Keratinocyte (primary cell): Measurements from ENCODE around the gene NLRP12.

Experiments used
- EZH2 ChIP-seq: IDR thresholded peaks from one replicate; pipeline ENCODE4 v1.6.1; 2012; ENCODE audit warnings: inconsistent platforms, mild to moderate bottlenecking, low read length, moderate library complexity
- TF ChIP-seq, protein P1 (sequence below), 3 experiments: IDR thresholded peaks in 1 of 3; conservative IDR thresholded peaks in 1 of 3; optimal IDR thresholded peaks in 1 of 3; 2 replicates in 2 of 3; 3 replicates in 1 of 3; pipeline versions ENCODE3 to v1.5.1; 2011; ENCODE audit warnings: low read length in 3 of 3, mild to moderate bottlenecking in 3 of 3, moderate library complexity in 2 of 3, control low read depth in 1 of 3, inconsistent platforms in 1 of 3; ENCODE audit not compliant: insufficient read depth in 2 of 3; ENCODE audit errors: extremely low read depth in 1 of 3

DNA sequence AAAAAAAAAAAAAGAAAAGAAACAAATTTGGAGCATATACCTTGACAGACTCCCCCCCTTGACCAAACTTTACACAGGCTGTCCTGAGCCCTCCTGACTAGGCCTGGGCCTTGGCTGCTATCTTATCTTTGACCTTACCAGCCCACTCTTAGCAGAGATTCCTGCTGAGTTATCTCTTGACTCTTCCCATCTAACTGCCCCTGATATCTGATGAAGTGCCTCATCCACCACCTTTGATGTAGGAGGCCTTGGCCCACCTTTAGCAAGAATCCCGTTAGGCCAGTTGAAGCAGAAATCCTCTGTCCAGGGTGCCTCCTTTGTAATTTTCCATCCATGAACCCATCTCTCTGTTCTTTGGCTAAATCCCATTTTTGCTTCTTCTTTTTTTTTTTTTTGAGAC, 43.6 kb downstream of the NLRP12 start:
- TF ChIP-seq, protein P1, sequence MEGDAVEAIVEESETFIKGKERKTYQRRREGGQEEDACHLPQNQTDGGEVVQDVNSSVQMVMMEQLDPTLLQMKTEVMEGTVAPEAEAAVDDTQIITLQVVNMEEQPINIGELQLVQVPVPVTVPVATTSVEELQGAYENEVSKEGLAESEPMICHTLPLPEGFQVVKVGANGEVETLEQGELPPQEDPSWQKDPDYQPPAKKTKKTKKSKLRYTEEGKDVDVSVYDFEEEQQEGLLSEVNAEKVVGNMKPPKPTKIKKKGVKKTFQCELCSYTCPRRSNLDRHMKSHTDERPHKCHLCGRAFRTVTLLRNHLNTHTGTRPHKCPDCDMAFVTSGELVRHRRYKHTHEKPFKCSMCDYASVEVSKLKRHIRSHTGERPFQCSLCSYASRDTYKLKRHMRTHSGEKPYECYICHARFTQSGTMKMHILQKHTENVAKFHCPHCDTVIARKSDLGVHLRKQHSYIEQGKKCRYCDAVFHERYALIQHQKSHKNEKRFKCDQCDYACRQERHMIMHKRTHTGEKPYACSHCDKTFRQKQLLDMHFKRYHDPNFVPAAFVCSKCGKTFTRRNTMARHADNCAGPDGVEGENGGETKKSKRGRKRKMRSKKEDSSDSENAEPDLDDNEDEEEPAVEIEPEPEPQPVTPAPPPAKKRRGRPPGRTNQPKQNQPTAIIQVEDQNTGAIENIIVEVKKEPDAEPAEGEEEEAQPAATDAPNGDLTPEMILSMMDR (optimal IDR thresholded peaks at IDR 0.05 in 1 of 3, IDR thresholded peaks at IDR 0.05 in 1 of 3, conservative IDR thresholded peaks at IDR 0.05 in 1 of 3; ENCODE audit: extremely low read depth in 1 of 3, insufficient read depth in 2 of 3, low read length in 3 of 3), result no peak
- TF ChIP-seq EZH2, result no peak
